ENCODE data around the gene DKK2. TPM values are rescaled to one million over a fixed set of nuclear protein-coding genes. Genes with fewer than 3 reads are reported as not detected.

The DKK2 gene
- total RNA-seq, 2 donors from 2014 or later = 0.17 to 0.73 TPM

- TF ChIP-seq POLR2AphosphoS5 (IDR thresholded peaks at IDR 0.05) (no peak), POLR2A (IDR thresholded peaks at IDR 0.05) (no peak), CTCF (IDR thresholded peaks at IDR 0.05) (no peak)
- intact Hi-C loops (cut with DNase I) = no loop called here
- no peak for DNase-seq (ENCODE audit: low spot score)
- Histone ChIP-seq H3K4me3 (no peak overlapping the region), H3K36me3 (no peaks in the 10 kb centered on the region), H3K4me1 (replicated peaks) (no peaks in the 10 kb centered on the region), H3K27ac (no peak overlapping the region), H3K27me3 (replicated peaks; ENCODE audit: insufficient read depth) (no peaks in the 10 kb centered on the region), H3K9me3 (no peaks in the 10 kb centered on the region)
- 65% methylated on average over 1 of the region's 1 CpG for WGBS
Observed at GRCh38 chr4:107058828-107059227, 22.7 kb upstream of the DKK2 start.

DNA sequence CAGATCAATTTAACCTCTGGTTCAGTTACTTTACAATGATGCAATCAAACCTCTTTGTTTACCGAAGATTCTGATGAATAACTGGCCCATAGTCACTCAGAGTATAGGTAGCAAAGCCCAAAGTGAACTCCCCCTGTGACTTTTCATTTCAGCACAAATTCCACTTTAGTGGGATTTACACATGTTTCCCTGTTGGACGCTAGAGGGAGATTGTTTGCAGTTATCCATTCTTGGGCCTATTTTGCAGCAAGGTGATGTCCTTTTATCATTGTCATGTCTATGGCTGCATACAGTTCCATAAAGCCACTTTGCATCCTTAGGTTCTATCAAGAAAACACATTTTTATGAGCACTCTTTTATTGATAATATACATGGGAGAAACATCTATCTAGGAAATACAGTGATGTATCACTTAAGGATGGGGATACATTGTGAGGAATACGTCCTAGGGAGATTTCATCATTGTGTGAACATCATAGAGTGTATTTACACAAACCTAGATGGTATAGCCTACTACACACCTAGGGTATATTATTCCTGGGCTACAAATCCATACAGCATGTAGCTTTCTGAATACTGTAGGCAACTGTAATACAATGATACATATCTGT is 14.5 kb upstream of the DKK2 start:
- 61% methylated on average over 3 of the region's 3 CpGs for WGBS
- no peaks in the 10 kb centered on the region for H3K27me3 ChIP-seq (replicated peaks; ENCODE audit: insufficient read depth)
- H3K27ac ChIP-seq = no peak overlapping the region
- no peaks in the 10 kb centered on the region for H3K9me3 ChIP-seq
- H3K4me1 ChIP-seq (replicated peaks) = no peaks in the 10 kb centered on the region
- intact Hi-C loops (cut with DNase I) = loop anchor here (5.0 kb wide), 1 partner anchor 617 kb away; no protein-coding TSS in a partner anchor
- no peak for TF ChIP-seq POLR2A (IDR thresholded peaks at IDR 0.05)
- no peak for TF ChIP-seq POLR2AphosphoS5 (IDR thresholded peaks at IDR 0.05)
- peak; percentile 13 to 26 (median 20) for TF ChIP-seq CTCF (IDR thresholded peaks at IDR 0.05)
- no peak overlapping the region for H3K4me3 ChIP-seq
- H3K36me3 ChIP-seq = no peaks in the 10 kb centered on the region
- DNase-seq (ENCODE audit: low spot score) = no peak

GRCh38 chr4:107046261-107046660 is 10.1 kb upstream of the DKK2 start:
- H3K27ac ChIP-seq = no peak overlapping the region
- H3K27me3 ChIP-seq (replicated peaks; ENCODE audit: insufficient read depth) = no peaks in the 10 kb centered on the region
- no peaks in the 10 kb centered on the region for H3K9me3 ChIP-seq
- H3K4me3 ChIP-seq = no peak overlapping the region
- DNase-seq (ENCODE audit: low spot score) = no peak
- WGBS = 97% methylated on average over 1 of the region's 1 CpG
- no peaks in the 10 kb centered on the region for H3K36me3 ChIP-seq
- no peak for TF ChIP-seq CTCF (IDR thresholded peaks at IDR 0.05)
- TF ChIP-seq POLR2AphosphoS5 (IDR thresholded peaks at IDR 0.05) = no peak
- no peak for TF ChIP-seq POLR2A (IDR thresholded peaks at IDR 0.05)
- H3K4me1 ChIP-seq (replicated peaks) = no peaks in the 10 kb centered on the region
- intact Hi-C loops (cut with DNase I) = no loop called here

DNA sequence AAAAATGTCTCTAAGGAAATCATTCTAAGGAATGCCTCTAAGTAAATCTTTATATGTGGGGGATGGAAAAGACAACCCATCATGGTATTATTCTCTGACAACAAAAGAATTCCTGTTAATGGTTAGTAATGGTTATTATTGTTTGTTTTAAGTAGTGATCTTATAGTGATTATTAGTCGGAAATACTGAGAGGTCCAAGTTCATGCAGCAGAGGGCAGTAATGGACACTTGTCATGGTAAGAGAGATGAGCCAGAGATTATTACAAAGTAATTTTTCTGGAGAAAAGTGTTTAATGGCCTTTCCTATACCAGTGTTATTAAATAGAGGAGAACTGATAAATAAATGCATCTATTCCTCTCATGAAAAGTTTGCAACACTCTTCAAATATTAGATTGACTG is 8.1 kb upstream of the DKK2 start:
- Histone ChIP-seq H3K4me1 (replicated peaks) (no peaks in the 10 kb centered on the region), H3K27ac (no peak overlapping the region), H3K4me3 (no peak overlapping the region), H3K36me3 (no peaks in the 10 kb centered on the region), H3K9me3 (no peaks in the 10 kb centered on the region), H3K27me3 (replicated peaks; ENCODE audit: insufficient read depth) (no peaks in the 10 kb centered on the region)
- WGBS = 60% methylated on average over 1 of the region's 1 CpG
- no peak for DNase-seq (ENCODE audit: low spot score)
- intact Hi-C loops (cut with DNase I) = no loop called here
- TF ChIP-seq CTCF (IDR thresholded peaks at IDR 0.05) (no peak), POLR2AphosphoS5 (IDR thresholded peaks at IDR 0.05) (no peak), POLR2A (IDR thresholded peaks at IDR 0.05) (no peak)

- peak; percentile 4 for DNase-seq (ENCODE audit: low spot score)
- Histone ChIP-seq H3K9me3 (no peaks in the 10 kb centered on the region), H3K27ac (no peak overlapping the region), H3K27me3 (replicated peaks; ENCODE audit: insufficient read depth) (peaks cover 5% of the 10 kb centered on the region), H3K4me3 (no peak overlapping the region), H3K36me3 (no peaks in the 10 kb centered on the region), H3K4me1 (replicated peaks) (no peaks in the 10 kb centered on the region)
- WGBS = under 1% methylated on average over 19 of the region's 19 CpGs
- intact Hi-C loops (cut with DNase I) = loop anchor here (10.0 kb wide), 1 partner anchor 148 kb away; no protein-coding TSS in a partner anchor
- TF ChIP-seq CTCF (IDR thresholded peaks at IDR 0.05) (no peak), POLR2A (IDR thresholded peaks at IDR 0.05) (no peak)
Observed at GRCh38 chr4:107037199-107037584, 1.1 kb upstream of the DKK2 start.

All from prostate gland (tissue), 2 donors.